Ammon's horn (tissue), 1 donor: Measurements from ENCODE around the gene SERAC1.
A peak's percentile ranks its signal among the peaks of the same experiment; 100 is the strongest.
"Not testable (repeated sequence)": the region's sequence is repeated elsewhere in the genome, so short reads cannot be mapped to it uniquely, and the experiment has no call there.

Experiments
- DNase-seq: peaks from one replicate; pipeline ENCODE4 v3.0.0-alpha.2; 2016; ENCODE audit warnings: low spot score

SERAC1 gene

DNA sequence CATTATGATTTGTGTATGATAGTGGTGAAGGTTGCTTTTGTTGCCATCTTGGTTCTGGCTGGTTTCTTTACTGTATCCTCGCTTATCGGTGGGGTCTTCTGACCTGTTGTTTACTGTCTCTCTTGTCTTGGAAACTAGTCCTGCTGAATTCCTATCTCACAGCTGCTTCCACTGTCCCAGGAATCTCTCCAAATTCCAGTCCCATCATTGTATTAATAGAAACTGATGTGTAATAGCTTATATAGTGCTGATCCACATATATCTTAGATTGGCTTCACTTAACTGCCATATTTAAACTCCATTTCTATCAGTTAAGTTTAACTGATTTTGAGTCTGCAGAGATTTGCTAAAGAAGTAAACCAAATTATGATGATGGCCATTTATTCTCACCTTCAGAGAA is 6.0 kb upstream of the SERAC1 start:
- DNase-seq, result no peak

DNA sequence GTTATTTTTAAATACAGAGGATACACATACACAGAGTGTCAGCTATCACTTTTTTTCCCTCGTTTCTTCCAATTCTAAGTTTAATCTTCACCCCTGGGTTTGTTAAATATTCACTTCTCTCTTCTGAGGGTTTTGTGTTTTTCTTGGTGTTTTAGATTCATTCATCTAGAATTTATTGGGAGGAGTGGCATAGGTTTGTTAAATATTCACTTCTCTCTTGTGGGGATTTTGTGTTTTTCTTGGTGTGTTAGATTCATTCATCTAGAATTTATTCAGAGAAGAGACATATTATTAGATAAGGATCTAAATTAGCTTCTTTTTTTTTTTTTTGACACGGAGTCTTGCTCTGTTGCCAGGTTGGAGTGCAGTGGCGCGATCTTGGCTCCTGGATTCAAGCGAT is 3.9 kb upstream of the SERAC1 start:
- no peak for DNase-seq

DNA sequence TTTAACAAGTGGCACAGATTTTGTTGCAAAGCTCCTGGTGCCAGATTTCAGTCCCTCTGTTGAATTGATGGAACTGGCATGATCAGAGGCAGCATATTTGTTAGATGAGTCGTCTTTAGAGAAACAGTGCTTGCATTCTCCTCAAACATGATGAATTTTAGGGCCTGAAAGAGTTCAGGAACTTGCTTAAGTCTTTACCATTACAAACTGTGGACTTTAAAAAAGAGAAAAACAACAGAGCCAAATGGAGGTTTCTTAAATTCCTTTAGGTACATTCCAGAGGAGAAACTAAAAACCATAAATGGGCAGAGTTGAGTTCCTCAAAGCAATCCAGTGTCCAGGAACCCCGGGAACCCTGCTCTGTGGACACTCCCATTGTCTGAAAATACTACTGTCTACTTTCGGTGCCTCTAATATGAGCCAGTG is 2.6 kb upstream of the SERAC1 start:
- DNase-seq, result peak; percentile 27

DNA sequence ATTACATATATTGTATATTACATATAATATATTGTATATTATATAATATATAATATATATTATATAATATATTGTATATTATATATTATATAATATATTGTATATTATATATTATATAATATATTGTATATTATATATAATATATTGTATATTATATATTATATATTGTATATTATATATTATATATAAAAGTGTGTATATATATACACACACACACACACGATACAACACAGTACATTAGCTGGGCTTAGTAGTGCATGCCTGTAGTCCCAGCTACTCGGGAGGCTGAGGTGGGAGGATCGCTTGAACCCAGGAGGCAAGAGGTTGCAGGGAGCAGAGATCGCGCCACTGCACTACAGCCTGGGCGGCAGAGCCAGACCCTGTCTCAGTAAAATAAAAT is 1.6 kb upstream of the SERAC1 start:
- not testable (repeated sequence) for DNase-seq

DNA sequence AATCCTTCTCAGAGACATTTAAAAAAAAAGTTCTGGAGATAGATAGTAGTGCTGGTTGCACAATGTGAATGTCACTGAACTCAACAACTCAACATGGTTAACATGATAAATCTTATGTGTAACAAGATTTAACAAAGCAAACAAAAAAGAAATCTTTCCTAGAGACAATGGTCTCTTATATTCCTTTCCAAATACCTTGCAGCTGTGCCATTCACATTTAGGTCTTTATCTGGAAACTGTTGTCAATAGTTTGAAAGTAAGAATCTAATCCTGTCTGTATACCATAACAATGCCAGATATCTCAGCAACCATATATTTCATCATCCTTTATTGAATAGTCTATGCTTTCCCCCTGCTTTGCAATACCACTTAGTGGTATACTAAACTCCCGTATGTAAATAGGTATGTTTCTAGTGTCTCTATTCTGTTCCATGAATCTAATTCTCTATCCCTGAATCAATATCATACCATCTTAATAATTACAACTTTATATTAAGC is 2.1 kb downstream of the SERAC1 start:
- no peak for DNase-seq

DNA sequence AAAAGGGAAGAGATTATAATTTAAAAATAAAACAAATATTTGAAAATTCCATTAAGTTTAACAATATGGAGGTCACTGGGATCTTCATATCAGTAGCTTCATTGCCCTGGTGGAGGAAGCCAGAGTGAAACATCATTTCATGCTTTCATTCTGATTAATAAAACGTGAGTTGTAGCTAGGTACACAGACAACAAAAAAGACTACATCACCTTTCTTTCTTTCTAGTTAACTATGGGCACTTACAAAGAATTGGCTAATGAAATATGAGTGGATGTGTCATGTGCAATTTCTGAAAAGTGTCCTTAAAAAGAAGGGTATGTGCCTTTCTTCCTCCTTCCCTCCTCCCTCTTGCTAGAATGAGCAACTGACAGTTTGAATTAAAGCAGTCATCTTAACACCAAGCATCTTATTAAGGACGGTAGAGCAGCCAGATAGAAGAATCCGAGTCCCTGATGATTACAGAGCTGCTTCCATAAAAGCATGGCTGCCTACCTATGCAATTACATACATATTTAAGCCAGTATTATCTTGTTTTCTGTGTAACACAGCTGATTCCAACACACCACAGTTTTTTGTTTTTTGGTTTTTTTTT is 3.4 kb downstream of the SERAC1 start:
- no peak for DNase-seq

DNA sequence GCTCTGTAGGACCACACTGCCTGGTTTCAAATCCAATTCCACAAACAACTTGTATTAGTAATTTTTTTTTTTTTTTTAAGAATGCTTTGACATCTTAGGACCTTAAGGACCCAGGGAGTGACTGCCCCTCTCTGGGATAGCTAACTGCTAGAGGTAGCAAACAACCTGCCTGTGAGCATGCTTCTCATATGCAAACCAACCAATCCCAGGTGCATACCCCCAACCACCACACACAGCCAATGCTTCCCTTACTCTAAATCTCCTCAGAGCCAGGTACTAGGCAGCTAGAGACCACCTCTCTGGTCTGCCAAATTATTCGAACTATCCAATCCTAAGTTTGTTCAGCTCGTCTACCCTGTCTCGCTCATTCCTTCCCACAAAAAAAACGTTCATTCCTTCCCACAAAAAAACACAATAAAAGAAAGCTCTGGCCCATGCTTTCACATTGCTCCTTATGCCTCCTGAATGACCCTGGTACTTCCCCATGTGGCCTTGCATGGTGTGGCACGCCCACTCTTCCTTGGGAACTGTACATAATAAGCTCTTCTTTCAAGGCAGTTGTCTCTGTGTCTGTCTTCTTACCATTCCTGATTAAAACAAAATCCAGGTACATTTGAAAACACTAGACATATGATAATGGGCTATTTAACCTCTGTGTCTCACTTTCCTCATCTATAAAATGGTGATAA is 6.4 kb downstream of the SERAC1 start:
- no peak for DNase-seq

DNA sequence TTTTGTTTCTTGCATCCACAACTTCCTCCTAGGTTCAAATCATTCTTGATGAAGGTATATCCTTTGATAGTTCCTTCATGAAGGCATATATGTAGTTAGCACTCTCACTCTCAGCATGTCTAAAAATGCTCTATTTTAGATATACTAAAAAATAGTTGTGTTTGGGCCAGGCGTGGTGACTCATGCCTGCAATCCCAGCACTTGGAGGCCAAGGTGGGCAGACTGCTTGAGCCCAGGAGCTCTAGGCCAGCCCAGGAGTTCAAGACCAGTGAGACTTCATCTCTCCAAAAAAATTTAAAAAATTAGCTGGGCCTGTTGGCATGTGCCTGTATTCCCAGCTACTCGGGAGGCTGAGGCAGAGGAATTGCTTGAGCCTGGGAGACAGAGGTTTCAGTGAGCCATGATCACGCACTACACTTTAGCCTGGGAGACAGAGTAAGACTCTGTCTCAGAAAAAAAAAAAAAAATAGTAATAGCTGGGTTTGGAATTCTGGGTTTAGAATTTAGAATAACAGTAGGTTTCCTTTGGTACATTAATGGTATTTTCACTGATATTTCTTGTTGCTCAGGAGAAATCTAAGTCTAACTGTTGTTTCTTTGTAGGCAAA is 7.0 kb downstream of the SERAC1 start:
- no peak for DNase-seq

DNA sequence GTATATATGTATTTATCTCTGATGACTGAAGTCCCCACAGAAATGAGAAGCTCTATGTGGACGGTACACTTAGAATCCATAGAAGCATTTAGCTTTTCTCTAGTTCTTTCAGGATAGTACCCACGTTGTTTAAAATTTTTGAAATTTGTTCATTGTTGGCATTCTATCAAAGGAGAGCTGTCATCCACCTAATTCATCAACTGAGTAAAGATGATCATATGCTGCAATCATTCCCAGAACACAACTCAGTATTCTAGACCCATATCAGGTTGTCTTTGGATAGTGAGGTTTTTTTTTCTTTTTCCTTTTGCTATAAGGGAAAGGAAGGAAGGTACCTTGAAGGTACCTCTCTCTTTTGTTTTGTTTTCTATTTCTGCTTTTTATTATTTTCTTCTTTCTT is 9.3 kb downstream of the SERAC1 start:
- DNase-seq, result no peak

DNA sequence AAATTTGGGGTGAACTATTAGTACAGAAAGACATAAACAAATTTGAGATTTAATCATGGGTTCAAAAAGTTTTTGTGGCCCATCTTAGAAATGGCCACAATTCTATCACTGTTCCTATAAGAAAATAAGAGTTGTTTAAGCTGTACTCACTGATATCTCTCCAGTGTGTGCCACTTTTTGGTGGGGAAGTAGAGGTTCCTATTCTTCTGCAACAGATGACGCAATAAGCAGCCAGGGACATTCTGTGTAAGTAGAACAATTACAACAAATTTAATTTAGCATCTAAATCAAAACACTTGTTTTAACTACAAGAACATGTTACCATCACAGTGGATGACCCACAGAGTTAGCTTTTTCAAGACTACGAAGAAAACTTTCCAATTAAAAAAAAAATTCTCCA is 9.9 kb downstream of the SERAC1 start:
- no peak for DNase-seq

DNA sequence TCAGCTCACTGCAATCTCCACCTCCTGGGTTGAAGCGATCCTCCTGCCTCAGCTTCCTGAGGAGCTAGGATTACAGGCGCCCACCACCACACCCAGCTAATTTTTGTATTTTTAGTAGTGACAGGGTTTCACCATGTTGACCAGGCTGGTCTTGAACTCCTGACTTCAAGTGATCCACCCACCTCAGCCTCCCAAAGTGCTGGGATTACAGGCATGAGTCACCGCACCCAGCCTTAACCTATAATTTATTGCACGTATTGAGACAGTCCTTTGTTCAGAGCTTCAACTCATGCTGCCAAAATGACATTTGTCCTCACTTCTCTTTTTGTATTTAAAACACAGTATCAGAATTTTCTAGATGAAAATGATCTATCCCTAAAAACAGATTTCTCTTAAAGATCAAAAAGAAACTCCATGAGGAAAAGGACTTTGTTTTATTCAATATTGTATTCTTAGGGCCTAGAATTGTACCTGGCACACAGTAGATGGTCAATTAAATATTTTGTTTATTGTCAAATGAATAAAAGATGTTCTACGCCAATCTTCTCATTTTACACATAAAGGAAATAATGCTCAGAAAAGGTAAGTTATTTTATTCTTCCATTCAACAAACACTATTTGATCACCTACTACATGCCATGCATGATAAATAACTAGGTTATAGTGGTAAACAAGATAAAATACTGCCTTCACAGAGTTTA is 10.8 kb downstream of the SERAC1 start:
- DNase-seq, result no peak

DNA sequence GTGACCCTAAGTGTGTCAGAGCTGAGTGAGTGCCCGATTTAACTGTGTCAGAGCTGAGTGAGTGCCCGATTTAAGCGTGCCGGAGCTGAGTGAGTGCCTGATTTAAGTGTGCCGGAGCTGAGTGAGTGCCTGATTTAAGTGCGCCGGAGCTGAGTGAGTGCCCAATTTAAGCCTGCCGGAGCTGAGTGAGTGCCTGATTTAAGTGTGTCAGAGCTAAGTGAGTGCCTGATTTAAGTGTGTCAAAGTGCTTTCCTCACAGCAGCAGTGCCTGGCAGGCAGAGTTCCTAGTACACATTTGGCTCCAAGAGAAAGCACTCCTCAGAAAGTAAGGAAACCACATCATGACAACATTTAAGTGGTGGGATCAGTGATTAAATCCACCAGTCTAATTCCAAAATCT is 13.2 kb downstream of the SERAC1 start:
- no peak for DNase-seq

DNA sequence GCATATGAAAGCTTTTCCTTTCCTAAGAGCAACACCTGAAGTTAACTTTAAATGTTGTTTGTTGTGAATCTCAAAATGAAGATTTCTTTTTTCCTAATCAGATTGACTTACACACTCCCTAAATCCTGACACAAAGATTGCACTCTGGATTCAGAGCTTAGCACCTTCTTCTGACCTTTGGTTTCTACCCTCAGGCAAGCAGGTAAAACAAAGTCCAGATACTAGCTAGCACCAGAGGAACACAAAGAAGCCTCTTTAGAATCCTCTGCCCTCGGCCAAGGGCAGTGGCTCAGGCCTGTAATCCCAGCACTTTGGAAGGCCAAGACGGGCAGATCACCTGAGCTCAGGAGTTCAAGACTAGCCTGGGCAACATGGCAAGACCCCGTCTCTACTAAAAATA is 14.5 kb downstream of the SERAC1 start:
- DNase-seq, result no peak

DNA sequence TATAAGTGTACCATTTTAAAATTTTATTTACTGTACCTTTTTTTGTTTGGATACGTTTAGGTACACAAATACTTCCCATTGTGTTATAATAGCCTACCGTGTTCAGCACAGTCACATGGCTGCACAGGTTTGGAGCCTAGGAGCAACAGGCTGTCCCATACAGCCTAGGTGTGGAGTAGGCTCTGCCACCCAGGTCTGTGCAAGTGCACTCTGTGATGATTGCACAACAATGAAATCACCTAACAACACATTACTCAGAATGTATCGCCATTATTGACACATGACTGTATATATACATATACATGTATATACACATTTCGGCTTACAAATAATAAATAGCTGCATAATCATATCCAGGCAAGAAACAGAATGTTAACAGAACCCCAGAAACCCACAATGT is 15.4 kb downstream of the SERAC1 start:
- DNase-seq, result no peak

DNA sequence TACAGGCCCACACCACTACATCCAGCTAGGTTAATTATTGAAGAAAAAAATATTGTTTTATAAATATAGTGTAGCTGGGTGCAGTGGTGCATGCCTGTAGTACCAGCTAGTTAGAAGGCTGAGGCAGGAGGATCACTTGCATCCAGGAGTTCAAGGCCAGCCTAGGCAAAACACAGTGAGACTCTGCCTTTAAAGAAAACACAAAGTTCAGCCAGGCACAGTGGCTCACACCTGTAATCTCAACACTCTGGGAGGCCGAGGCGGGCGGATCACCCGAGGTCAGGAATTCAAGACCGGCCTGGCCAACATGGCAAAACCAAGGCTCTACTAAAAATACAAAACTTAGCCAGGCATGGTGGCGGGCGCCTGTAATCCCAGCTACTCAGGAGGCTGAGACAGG is 16.0 kb downstream of the SERAC1 start:
- DNase-seq, result not testable (repeated sequence)

DNA sequence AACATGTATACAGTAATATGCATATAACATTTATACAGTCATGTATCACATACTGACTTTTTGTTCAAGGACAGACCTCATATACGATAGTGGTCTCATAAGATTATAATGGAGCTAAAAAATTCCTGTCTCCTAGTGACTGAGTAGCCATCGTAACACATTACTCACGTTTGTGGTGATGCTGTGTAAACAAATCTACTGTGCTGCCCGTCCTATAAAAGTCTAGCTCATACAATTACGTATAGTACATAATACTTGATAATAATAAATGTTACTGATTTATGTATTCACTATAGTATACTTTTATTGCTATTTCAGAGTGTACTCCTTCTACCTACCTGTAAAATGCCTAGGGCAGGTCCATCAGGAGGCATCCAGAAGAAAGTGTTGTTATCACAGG is 17.4 kb downstream of the SERAC1 start:
- no peak for DNase-seq

DNA sequence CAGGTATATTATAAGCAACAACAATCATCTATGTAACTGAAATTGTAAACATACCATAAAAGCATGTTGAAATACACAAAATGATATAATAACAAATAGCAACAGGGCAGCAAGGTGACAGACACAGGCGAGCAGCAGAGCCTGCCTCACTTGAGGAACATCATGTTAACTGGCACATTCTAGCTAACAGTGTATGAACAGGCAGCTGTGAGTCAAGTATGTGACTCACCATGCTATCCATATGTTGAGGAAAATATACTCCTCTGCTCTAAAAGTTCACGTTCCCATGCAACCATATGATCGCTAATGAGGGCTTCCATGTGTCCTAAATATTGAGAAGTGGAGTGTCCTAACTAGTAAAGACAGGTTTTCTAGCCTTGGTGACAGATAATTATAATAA is 18.4 kb downstream of the SERAC1 start:
- peak; percentile 52 for DNase-seq

DNA sequence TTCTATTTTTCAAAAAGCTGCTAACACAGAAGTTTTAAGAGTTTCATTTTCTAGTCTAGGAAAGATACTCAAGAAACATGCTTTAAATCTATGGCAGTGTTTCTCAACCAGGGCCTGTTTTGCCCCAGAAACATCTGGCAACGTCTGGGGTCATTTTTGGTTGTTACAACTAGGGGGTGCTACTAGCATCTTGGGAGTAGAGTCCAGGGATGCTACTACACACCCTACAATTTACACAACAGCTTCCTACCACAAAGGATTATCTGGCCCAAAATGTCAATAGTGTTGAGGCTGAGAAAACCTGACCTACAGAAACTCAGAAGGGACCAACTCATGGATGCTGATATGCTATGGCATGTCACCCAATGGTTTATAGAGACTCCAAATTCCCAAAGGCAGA is 24.4 kb downstream of the SERAC1 start:
- DNase-seq, result no peak

DNA sequence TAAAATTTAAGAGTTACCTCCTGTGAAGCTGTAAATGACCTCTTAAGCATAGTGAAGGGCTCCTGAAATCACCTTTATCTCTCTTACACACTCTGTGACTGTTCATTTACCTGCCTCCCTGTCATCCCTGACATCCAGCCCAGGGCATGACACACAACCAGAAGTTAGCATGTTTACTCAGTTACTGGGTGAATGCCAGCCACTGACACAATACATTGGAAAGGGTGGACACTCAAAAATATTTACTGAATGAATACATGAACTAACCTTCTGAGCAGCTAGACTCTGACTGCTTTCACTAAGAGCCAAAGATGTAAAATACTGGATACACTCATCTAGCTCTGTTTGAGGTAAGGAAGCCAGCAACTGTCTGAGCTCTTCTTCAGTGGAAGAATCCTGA is 25.3 kb downstream of the SERAC1 start:
- DNase-seq, result no peak

DNA sequence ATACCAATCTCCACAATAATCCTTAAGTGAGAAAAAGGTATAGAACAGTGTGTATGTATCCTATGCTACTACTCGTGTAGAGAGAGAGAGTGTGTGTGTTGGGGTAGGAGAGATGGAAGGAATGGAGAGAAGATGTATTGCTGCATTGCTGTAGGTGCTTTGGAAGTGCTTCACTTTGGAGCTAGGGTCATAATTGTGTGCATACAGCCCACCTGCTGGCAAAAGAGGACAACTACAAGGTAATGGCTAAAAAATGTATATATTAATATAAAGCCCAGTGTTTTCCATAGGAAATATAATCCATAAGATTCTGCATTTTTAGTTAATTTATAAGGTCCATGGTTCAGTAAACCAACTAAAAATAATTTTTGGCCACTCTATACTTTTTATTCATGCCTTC is 36.1 kb downstream of the SERAC1 start:
- DNase-seq, result no peak

DNA sequence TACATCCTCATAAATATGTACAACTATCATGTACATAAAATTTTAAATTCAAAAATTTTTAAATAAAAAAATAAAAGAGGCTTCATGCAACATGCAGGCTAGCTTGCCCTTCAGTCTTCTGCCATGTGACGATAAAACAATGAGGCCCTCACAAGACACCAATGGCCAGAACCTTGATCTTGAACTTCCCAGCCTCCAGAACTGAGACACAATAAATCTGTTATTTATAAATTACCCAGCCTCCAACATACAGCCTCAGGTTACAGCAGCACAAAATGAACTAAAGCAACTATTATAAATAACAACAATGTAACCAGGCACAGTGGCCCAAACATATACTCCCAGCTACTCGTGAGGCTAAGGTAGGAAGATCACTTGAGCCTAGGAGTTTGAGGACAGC is 42.8 kb downstream of the SERAC1 start:
- DNase-seq, result no peak

DNA sequence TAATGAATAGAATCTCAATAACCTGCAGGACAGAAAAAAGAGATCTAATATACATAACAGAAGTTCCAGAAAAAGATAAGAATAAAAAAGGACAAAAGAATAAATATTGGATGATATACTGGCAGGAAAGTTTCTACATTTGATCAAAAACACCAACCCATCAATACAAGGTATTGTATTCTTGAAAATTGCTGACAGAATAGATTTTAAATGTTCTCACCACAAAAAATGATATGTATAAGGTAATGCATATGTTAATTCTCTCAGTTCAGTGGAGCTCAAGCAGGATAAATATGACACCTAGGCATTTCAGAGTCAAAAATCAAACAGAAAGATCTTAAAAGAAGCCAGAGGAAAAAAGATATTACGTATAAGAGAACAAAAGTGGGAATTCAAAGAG is 43.8 kb downstream of the SERAC1 start:
- DNase-seq, result no peak

DNA sequence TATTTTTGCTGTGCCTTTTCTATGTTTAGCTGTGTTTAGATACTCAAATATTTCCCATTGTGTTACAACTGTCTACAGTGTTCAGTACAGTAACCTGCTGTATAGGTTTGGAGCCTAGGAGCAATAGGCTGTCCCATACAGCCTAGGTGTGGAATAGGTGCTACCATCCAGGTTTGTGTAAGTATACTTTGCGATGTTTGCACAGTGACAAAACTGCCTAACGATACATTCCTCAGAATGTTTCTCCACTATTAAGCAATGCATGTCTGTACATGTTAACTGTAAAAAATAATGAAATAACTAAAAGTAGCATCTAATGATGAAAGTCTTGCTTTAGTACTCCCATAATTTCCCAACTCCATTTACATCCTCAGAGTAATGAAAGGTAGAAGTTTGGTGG is 46.0 kb downstream of the SERAC1 start:
- DNase-seq, result no peak
